ENCODE data around the gene LARGE2. TPM values are rescaled to one million over a fixed set of nuclear protein-coding genes. Genes with fewer than 3 reads are reported as not detected.

The LARGE2 gene
- total and polyA plus RNA-seq, 10 donors: 2.5 to 18.8 (median 6.2) TPM

DNA sequence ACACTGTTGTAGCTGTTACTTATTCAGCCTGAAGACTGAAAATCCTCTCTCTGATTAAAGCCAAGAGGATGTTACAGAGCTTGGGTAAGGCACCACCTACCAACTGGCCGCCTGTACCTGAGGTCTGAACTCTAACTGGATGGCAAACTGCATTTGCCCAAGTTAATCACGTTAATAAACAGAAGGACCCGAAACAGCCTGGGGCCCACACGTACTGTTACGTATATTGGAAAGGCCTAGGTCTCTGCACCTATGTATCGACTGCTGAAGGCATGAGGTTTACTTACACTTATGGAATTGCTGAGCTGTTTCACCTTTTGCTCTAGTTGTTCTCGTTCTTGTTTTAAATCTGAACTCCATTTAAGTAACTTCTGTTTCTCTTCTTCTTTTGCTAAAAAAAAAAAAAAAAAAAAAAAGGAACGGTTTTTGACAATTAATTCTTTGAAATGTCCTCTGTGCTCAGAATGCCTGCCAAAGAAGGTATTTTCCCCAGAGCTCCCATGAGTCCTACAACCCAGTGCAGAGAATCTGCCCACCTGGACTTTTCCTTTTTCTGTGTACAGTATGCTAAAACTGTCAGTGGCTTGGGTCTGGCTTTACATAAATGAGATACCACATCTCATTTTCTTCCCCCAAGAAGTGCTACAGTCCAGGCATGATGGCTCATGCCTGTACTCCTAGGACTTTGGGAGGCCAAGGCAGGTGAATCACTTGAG, 13.1 kb downstream of the LARGE2 start:
- 64 to 83% (median 74%) methylated on average over 8 of the region's 8 CpGs for WGBS, 5 donors
- H3K36me3 ChIP-seq: peaks cover 3 to 100% (median 50%) of the 10 kb centered on the region in 6 donors
- H3K9me3 ChIP-seq: no peaks in the 10 kb centered on the region
- H3K27me3 ChIP-seq (replicated peaks in 1 of 7): no peaks in the 10 kb centered on the region
- peak; percentile 56 for DNase-seq
- peaks cover 10 to 90% (median 48%) of the 10 kb centered on the region in 6 donors for H3K4me1 ChIP-seq
- peak overlapping the region in 3 of 8 donors; percentile 35 to 86 (median 80) for H3K27ac ChIP-seq
- H3K4me3 ChIP-seq: no peak overlapping the region
- intact Hi-C loops (cut with DNase I; ENCODE audit: low total_unique reads): no loop called here
- TF ChIP-seq, protein P1, sequence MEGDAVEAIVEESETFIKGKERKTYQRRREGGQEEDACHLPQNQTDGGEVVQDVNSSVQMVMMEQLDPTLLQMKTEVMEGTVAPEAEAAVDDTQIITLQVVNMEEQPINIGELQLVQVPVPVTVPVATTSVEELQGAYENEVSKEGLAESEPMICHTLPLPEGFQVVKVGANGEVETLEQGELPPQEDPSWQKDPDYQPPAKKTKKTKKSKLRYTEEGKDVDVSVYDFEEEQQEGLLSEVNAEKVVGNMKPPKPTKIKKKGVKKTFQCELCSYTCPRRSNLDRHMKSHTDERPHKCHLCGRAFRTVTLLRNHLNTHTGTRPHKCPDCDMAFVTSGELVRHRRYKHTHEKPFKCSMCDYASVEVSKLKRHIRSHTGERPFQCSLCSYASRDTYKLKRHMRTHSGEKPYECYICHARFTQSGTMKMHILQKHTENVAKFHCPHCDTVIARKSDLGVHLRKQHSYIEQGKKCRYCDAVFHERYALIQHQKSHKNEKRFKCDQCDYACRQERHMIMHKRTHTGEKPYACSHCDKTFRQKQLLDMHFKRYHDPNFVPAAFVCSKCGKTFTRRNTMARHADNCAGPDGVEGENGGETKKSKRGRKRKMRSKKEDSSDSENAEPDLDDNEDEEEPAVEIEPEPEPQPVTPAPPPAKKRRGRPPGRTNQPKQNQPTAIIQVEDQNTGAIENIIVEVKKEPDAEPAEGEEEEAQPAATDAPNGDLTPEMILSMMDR (IDR thresholded peaks at IDR 0.05 in 8 of 11, conservative IDR thresholded peaks at IDR 0.05 in 3 of 11): no peak
- TF ChIP-seq POLR2A (IDR thresholded peaks at IDR 0.05): no peak

DNA sequence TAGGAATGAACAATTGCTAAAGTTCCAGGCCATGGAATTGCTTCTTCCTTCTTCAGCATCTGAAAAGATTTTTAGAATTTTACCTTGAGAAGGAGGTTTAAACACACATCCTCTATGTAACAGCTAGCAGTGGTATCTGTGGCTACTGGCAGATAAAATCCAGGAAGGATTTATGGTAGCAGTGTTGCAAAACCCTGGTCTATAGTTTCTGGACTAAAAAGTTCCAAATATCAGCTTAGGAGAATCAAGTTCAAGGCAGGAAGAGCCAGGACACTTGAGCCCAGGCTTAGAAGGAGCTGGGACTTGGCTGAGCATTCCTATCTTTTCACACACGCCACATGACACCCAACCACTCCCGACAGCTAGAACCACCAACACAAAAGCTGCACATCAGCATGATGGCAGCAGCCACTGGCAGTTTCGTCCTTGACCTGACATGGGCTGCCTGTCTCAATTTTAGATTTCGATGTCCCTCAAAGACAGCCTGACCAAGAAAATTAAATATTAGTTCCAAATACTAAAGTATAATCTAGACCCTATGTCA, 14.1 kb downstream of the LARGE2 start:
- H3K36me3 ChIP-seq: peaks cover 3 to 100% (median 50%) of the 10 kb centered on the region in 6 donors
- intact Hi-C loops (cut with DNase I; ENCODE audit: low total_unique reads): no loop called here

DNA sequence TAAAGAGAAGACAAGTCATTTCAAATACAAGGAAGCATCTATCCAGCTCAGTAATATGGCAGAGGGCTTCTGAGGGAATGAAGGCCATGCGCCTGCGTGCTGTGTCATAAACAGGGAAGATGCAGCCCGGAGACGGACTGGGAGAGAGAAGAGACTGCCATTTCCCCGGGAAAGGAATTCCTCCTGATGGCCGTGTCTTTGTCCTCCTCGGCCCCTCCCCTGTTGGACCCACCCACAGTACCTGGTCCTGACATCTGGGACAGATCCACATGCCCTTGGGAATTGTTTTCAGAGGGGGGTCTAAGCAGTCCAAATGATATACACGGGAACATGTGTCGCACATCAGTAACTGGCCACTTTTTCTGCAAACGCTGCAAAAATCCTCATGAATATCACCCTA, 15.5 kb downstream of the LARGE2 start:
- Histone ChIP-seq H3K9me3 (no peaks in the 10 kb centered on the region), H3K36me3 (peaks cover 3 to 100% (median 52%) of the 10 kb centered on the region in 6 donors), H3K27me3 (replicated peaks in 1 of 7) (no peaks in the 10 kb centered on the region), H3K4me1 (peaks cover 8 to 69% (median 29%) of the 10 kb centered on the region in 6 donors), H3K4me3 (no peak overlapping the region), H3K27ac (peak overlapping the region in 3 of 8 donors; percentile 17 to 51 (median 19))
- no peak for DNase-seq
- WGBS, 5 donors: 94 to 98% (median 95%) methylated on average over 10 of the region's 10 CpGs
- intact Hi-C loops (cut with DNase I; ENCODE audit: low total_unique reads): no loop called here
- no peak for TF ChIP-seq POLR2AphosphoS5 (IDR thresholded peaks at IDR 0.05)
- no peak for TF ChIP-seq POLR2A (IDR thresholded peaks at IDR 0.05)
- TF ChIP-seq, protein P1 (IDR thresholded peaks at IDR 0.05 in 8 of 11, conservative IDR thresholded peaks at IDR 0.05 in 3 of 11): no peak

More for the DNA sequence above, 14.1 kb downstream of the LARGE2 start:
- Histone ChIP-seq H3K9me3 (no peaks in the 10 kb centered on the region), H3K27me3 (replicated peaks in 1 of 7) (no peaks in the 10 kb centered on the region), H3K4me3 (no peak overlapping the region), H3K4me1 (peaks cover 8 to 80% (median 38%) of the 10 kb centered on the region in 6 donors), H3K27ac (no peak overlapping the region)
- TF ChIP-seq, protein P1 (IDR thresholded peaks at IDR 0.05 in 8 of 11, conservative IDR thresholded peaks at IDR 0.05 in 3 of 11): no peak
- TF ChIP-seq POLR2AphosphoS5 (IDR thresholded peaks at IDR 0.05) (no peak), POLR2A (IDR thresholded peaks at IDR 0.05) (no peak)
- WGBS, 5 donors: 91 to 95% (median 93%) methylated on average over 4 of the region's 4 CpGs
- DNase-seq: no peak

DNA sequence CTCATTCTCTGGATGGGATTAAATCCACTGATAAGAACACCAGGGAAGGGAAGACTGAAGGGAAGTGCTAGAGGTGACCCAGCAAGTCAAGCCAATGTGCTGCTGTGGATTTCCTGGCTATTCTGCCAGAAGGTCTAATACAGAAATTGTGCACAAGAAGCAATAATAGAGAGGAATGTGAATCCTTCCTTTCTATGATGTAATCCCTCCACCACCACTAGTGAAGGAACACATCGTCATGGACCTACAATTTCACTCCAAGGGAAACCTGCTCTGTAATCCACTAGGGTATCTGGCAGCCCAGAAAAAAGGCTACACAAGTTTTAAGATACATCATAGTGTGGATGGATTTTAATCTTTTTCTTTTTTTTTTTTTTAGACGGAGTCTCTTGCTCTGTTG, 17.4 kb downstream of the LARGE2 start:
- no peak overlapping the region for H3K27ac ChIP-seq
- peaks cover 3 to 100% (median 45%) of the 10 kb centered on the region in 6 donors for H3K36me3 ChIP-seq
- no peak overlapping the region for H3K4me3 ChIP-seq
- no peaks in the 10 kb centered on the region for H3K9me3 ChIP-seq
- intact Hi-C loops (cut with DNase I; ENCODE audit: low total_unique reads): no loop called here
- DNase-seq: no peak
- TF ChIP-seq, protein P1 (IDR thresholded peaks at IDR 0.05 in 8 of 11, conservative IDR thresholded peaks at IDR 0.05 in 3 of 11): no peak
- no peak for TF ChIP-seq POLR2AphosphoS5 (IDR thresholded peaks at IDR 0.05)
- TF ChIP-seq POLR2A (IDR thresholded peaks at IDR 0.05): no peak
- no peaks in the 10 kb centered on the region for H3K27me3 ChIP-seq (replicated peaks in 1 of 7)
- 79 to 94% (median 84%) methylated on average over 2 of the region's 2 CpGs for WGBS, 5 donors
- H3K4me1 ChIP-seq: peaks cover 0 to 49% (median 16%) of the 10 kb centered on the region in 6 donors
